ENCODE results near the gene DHDDS. TPM values are rescaled to one million over a fixed set of nuclear protein-coding genes. Genes with fewer than 3 reads are reported as not detected.
A peak's percentile ranks its signal among the peaks of the same experiment; 100 is the strongest.
"Not testable (repeated sequence)": the region's sequence is repeated elsewhere in the genome, so short reads cannot be mapped to it uniquely, and the experiment has no call there.

The DHDDS gene, protein sequence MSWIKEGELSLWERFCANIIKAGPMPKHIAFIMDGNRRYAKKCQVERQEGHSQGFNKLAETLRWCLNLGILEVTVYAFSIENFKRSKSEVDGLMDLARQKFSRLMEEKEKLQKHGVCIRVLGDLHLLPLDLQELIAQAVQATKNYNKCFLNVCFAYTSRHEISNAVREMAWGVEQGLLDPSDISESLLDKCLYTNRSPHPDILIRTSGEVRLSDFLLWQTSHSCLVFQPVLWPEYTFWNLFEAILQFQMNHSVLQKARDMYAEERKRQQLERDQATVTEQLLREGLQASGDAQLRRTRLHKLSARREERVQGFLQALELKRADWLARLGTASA
- 17.2 TPM for total RNA-seq

DNA sequence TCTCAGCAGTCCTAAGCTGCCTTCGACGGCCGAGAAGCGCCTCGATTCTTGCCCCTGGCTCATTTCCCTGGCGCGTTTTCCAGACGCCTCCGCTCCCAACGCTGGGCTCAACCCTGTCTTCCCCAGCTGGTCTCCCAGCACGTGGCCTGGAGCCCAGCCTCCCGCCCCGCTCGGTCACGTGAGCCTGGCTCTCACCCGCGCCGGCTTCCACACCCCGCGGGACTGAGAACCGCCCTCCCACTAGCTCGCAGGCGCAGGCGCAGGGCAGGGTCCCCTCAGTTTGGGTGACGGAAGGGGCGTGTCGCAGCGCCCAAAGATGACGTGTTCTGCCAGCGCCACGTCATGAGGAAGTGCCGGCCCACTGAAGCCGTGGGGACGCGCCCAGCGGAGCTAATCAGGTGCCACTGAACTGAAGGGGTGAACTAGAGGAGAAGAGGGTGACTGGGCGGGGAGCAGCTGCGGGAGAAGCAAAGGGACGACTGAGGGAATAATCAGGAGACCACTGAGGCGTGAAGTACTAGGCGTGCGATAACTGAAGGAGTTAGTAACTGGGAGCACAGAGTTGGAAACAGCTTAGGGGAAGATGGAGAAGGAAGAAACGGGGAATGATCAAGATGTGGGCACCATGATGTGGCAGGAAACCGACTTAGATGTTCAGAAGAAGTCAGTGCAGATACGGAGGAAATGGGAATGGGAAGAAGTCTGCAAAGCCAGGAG, at the start of gene DHDDS:
DHDDS (plus strand) TSS at position 343 of the 717 bp plus-strand sequence. CDS start 625 bp downstream, outside the sequence.
- H3K4me3 ChIP-seq (ENCODE audit: low read length) = peak within 1 kb of the TSS; percentile 47
- H3K27me3 ChIP-seq (ENCODE audit: insufficient read depth, low read length) = no peaks in the 10 kb centered on the region
- peaks cover 27% of the 10 kb centered on the region for H3K4me1 ChIP-seq (ENCODE audit: insufficient read depth, low read length)
- H3K9me3 ChIP-seq (ENCODE audit: low read depth, low read length) = no peaks in the 10 kb centered on the region

DNA sequence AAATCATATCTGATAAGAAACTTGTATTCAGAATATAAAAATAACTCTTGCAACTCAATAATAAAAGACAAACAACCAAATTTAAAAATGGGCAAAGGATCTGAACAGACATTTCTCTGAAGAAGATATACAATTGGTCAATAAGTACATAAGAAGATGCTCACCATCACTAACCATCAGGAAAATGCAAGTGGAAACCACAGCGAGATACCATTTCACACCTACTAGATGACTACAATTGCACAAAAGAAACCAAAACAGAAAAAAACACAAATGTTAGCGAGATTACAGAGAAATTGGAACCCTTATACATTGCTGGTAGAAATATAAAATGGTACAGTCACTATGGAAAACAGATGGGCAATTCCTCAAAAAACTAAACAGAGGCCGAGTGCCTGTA, 48.0 kb upstream of the DHDDS start:
- H3K4me1 ChIP-seq (ENCODE audit: insufficient read depth, low read length) = peaks cover 33% of the 10 kb centered on the region
- H3K9me3 ChIP-seq (ENCODE audit: low read depth, low read length) = no peaks in the 10 kb centered on the region
- no peak overlapping the region for H3K4me3 ChIP-seq (ENCODE audit: low read length)
- H3K27me3 ChIP-seq (ENCODE audit: insufficient read depth, low read length) = no peaks in the 10 kb centered on the region

DNA sequence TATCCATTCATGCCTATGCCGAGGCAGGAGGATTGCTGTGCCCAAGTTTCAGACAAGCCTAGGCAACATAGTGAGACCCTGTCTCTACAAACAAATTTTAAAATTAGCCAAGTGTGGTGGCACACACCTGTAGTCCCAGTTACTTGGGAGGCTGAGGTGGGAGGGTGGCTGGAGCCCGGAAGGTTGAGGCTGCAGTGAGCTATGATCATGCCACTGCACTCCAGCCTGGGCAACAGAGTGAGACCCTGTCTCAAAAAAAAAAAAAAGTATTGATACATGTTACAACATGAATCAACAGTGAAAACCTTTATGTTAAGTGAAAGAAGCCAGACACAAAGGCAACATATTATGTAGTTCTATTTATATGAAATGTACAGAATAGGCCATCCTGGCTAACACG, 47.1 kb upstream of the DHDDS start:
- peaks cover 26% of the 10 kb centered on the region for H3K4me1 ChIP-seq (ENCODE audit: insufficient read depth, low read length)

DNA sequence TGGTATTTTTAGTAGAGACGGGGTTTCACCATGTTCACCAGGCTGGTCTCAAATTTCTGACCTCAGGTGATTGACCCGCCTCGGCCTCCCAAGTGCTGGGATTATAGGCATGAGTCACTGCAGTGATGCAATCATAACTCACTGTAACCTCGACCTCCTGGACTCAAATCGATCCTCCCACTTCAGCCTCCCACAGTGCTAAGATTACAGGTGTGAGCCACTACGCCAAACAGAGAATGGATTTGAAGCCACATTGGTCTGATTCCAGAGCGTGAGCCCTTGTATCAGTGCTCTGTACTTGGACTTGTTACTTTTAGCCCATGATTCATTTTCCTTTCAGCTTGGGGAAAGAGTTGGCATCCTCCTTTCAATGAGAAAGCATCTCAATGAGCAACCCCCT, 44.7 kb upstream of the DHDDS start:
- Histone ChIP-seq H3K9me3 (ENCODE audit: low read depth, low read length) (no peaks in the 10 kb centered on the region), H3K27me3 (ENCODE audit: insufficient read depth, low read length) (no peaks in the 10 kb centered on the region), H3K4me1 (ENCODE audit: insufficient read depth, low read length) (peaks cover 26% of the 10 kb centered on the region), H3K4me3 (ENCODE audit: low read length) (no peak overlapping the region)

More for the DNA sequence above, 47.1 kb upstream of the DHDDS start:
- not testable (repeated sequence) for H3K4me3 ChIP-seq (ENCODE audit: low read length); H3K27me3 ChIP-seq (ENCODE audit: insufficient read depth, low read length); H3K9me3 ChIP-seq (ENCODE audit: low read depth, low read length)

DNA sequence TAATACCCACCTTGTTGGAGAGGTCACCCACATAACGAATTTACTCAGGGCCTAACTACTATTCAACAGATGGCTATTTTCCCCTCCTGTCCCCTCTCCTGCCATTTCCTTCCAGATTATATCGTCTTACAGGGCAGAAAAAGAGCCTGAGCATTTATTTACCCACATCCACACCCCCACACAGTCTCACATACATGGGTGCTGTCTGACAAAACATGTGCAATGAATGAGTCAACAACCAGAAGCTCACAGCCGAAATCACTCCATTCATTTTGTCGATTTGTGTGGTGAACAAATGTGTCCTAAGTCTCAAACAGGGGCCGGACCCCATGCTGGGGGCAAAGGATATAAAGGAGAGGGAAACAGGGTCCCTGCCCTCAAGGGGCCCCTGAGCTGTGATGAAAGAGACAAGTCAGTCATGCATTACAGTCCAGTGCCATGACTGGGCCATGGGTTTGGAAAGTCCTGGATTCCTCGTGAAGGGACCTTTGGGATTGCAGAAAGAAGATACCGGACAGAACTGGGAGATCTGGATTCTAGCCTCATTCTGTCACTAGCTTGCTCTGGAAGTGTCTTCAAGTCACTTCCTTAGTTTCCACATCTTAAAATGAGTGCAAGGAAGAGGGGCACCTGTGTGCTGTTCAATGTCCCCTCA, 43.2 kb upstream of the DHDDS start:
- Histone ChIP-seq H3K4me1 (ENCODE audit: insufficient read depth, low read length) (peaks cover 21% of the 10 kb centered on the region), H3K4me3 (ENCODE audit: low read length) (no peak overlapping the region), H3K27me3 (ENCODE audit: insufficient read depth, low read length) (no peaks in the 10 kb centered on the region), H3K9me3 (ENCODE audit: low read depth, low read length) (no peaks in the 10 kb centered on the region)

DNA sequence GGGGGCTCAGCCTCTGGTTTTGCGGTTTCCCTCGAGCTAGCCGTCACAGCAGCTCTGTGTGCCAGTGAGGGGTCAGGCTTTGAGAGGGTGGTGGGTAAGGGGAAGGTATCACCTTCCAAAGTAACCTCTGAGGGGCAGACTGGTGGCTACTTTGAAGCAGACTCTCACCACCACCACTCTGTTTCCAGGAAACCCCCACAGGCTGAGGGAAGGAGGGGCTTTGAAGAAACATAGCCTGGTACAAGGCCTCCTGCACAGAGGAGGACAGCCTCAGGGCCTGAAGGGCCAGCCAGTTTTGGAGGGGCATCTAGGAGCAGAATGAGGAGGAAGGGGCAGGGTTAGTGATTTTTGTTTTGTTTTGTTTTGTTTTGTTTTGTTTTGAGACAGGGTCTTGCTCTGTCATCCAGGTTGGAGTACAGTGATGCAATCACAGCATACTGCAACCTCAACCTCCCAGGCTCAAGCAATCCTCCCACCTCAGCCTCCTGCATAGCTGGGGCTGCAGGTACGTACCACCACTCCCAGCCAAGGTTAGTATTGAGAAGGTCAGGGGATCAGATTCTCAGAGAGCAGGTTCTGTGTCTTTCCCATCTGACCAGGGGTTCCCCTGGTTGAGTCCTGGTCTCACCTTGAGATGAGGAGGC, 42.4 kb upstream of the DHDDS start:
- Histone ChIP-seq H3K9me3 (ENCODE audit: low read depth, low read length) (no peaks in the 10 kb centered on the region), H3K4me1 (ENCODE audit: insufficient read depth, low read length) (peaks cover 15% of the 10 kb centered on the region), H3K4me3 (ENCODE audit: low read length) (no peak overlapping the region), H3K27me3 (ENCODE audit: insufficient read depth, low read length) (no peaks in the 10 kb centered on the region)

DNA sequence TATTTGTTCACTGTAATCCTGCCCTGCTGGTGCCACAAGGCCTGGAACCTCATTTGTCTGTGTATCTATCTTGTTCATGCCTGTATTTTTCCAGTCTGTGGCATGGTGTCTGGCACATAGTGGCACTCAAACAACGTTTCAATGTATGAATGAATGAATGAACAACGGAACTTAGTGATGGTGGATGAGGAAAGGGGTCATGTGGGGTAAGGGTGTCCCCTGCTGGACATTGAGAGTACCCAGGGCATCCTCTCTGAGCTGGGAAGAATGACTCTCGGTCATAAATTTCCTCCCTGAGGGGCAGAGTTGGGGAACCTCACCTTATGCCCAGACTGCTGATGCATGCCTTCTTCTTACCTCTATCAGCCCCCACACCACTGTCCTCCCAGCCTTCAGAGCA, 40.7 kb upstream of the DHDDS start:
- no peaks in the 10 kb centered on the region for H3K9me3 ChIP-seq (ENCODE audit: low read depth, low read length)
- H3K4me3 ChIP-seq (ENCODE audit: low read length) = no peak overlapping the region
- H3K4me1 ChIP-seq (ENCODE audit: insufficient read depth, low read length) = no peaks in the 10 kb centered on the region

DNA sequence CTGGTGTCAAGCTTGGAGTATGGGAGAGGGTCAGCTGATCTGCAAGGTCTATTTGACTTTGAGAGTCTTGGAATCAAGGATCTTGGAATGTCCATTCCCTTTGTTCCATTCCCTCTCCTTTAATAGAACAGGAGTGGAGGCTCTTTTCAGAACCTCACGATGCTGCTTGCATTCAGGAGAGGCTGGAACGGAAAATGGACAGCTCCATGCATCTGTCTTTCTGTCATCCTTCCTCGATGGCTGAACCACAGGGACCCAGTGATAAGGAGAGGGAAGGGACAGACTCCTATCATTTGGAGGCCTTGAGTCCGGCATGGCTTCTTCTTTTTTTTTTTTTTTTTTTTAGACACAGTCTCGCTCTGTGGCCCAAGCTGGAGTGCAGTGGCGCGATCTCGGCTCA, 36.4 kb upstream of the DHDDS start:
- H3K27me3 ChIP-seq (ENCODE audit: insufficient read depth, low read length) = no peaks in the 10 kb centered on the region
- no peak overlapping the region for H3K4me3 ChIP-seq (ENCODE audit: low read length)
- H3K9me3 ChIP-seq (ENCODE audit: low read depth, low read length) = no peaks in the 10 kb centered on the region
- H3K4me1 ChIP-seq (ENCODE audit: insufficient read depth, low read length) = no peaks in the 10 kb centered on the region

More for the DNA sequence above, 40.7 kb upstream of the DHDDS start:
- no peaks in the 10 kb centered on the region for H3K27me3 ChIP-seq (ENCODE audit: insufficient read depth, low read length)

DNA sequence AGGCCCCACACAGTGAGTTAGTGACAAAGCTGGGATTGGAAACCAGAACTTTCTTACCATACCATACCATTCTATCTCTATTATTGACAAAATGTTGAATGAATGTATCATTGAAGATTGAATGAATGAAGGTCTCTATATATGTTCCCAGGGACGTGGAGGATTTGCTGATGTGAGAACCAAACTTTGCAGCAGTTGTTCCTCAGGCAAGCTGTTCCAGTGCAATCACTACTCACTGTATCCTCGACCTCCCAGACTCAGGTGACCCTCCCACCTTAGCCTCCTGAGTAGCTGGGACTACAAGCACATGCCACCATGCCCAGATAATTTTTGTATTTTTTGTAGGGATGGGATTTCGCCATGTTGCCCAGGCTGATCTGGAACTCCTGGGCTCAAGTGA, 33.1 kb upstream of the DHDDS start:
- Histone ChIP-seq H3K27me3 (ENCODE audit: insufficient read depth, low read length) (peaks cover 6% of the 10 kb centered on the region), H3K4me3 (ENCODE audit: low read length) (no peak overlapping the region), H3K9me3 (ENCODE audit: low read depth, low read length) (no peaks in the 10 kb centered on the region), H3K4me1 (ENCODE audit: insufficient read depth, low read length) (no peaks in the 10 kb centered on the region)

DNA sequence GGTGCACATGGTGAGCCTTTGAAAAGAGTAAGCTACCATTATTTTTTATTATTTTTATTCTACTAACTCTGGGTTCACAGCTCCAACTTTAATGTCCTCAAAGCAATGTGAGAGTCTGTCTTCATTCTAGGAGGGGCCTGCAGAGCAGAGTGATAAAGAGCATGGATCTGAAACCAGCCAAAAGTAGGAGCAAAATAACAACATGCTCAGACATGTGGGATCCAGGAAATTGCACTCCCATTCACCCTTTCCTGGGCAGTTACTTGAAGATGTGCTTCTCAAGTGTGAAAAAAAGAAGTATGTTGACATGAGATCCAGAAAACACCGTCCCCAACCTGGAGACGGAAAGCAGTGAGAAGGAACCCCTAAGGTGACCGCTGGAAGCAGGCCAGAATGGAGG, 30.2 kb upstream of the DHDDS start:
- H3K4me1 ChIP-seq (ENCODE audit: insufficient read depth, low read length) = no peaks in the 10 kb centered on the region
- no peaks in the 10 kb centered on the region for H3K9me3 ChIP-seq (ENCODE audit: low read depth, low read length)
- no peak overlapping the region for H3K4me3 ChIP-seq (ENCODE audit: low read length)
- peaks cover 8% of the 10 kb centered on the region for H3K27me3 ChIP-seq (ENCODE audit: insufficient read depth, low read length)

DNA sequence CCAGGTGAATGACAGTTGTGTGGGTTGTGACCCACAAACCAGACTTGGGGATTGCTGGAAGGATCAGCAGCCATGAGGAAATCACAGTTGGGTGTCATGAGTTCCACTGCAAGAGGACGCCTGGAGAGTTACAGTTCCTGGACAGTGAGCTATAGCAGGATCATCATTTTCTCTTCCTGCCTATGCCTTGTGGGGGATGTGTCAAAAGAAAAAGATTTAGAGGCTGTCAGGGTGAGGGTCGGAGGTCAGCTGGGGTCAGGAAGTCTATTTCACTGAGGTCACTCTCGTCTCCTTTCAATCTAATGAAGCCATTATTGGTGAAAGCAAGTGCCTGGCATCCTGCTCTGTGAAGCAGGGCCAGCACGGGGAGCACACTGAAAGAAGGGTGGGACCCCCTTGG, 28.5 kb upstream of the DHDDS start:
- peaks cover 9% of the 10 kb centered on the region for H3K27me3 ChIP-seq (ENCODE audit: insufficient read depth, low read length)
- peaks cover under 1% of the 10 kb centered on the region for H3K4me1 ChIP-seq (ENCODE audit: insufficient read depth, low read length)
- H3K9me3 ChIP-seq (ENCODE audit: low read depth, low read length) = no peaks in the 10 kb centered on the region
- H3K4me3 ChIP-seq (ENCODE audit: low read length) = no peak overlapping the region

DNA sequence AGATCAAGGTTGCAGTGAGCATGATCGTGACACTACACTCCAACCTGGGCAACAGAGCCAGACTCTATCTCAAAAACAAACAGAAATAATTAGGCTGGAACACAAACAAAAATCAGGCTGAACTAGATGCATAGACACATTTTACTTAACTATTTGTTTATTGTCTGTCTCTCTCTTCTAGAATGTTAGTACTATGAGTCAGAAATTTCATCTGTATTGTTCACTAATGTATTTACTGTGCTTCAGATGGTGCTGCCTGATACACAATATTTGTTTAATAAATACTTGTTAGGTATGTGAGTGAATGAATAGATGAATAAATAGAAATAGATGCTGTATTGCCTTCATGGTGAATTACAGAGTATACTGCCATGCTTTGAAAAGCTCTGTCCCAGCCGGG, 27.5 kb upstream of the DHDDS start:
- Histone ChIP-seq H3K27me3 (ENCODE audit: insufficient read depth, low read length) (peaks cover 19% of the 10 kb centered on the region), H3K9me3 (ENCODE audit: low read depth, low read length) (no peaks in the 10 kb centered on the region), H3K4me1 (ENCODE audit: insufficient read depth, low read length) (peaks cover 10% of the 10 kb centered on the region), H3K4me3 (ENCODE audit: low read length) (no peak overlapping the region)

DNA sequence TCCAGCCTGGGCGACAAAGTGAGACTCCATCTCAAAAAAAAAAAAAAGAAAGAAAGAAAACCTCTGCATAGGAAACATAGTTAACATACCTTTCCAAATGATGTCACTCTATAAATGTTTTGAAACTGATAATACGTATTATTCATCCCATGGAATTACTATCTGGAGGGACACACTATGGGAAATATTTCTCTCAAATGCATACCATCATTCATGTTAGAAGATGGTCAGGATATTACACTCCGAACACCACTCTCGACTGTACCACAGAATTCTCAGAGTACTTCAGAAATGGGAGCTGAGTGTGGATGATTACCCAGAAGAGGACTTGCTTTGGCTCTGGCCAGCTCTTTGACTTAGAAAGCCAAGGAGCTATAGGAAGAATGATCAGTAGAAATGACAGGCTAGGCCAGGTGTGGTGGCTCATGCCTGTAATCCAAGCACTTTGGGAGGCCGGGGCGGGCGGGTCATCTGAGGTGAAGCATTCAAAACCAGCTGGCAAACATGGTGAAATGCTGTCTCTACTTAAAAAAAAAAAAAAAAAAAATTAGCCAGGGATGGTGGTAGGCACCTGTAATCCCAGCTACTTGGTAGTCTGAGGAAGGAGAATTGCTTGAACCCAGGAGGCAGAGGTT, 26.7 kb upstream of the DHDDS start:
- Histone ChIP-seq H3K27me3 (ENCODE audit: insufficient read depth, low read length) (peaks cover 22% of the 10 kb centered on the region), H3K9me3 (ENCODE audit: low read depth, low read length) (no peaks in the 10 kb centered on the region), H3K4me3 (ENCODE audit: low read length) (no peak overlapping the region), H3K4me1 (ENCODE audit: insufficient read depth, low read length) (peaks cover 13% of the 10 kb centered on the region)

DNA sequence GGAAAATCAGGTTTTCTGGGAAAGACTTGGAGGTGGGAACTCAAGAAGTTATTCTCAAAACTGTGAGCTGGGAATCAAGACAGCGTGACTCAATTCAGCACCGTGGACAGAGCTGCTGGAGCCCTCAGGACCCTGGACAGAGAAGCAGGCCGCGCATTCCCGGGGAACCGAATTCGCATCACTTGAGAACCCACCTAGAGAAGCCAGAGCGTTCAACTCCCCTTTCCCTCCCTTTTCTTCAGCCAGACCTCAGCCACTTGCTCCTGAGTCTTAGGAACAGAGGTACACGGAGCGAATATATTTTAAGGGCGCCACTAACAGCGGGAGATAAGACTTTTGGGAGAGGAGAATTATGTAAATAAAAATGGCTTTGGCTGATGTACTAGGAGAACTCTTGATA, 23.5 kb upstream of the DHDDS start:
- H3K4me3 ChIP-seq (ENCODE audit: low read length) = no peak overlapping the region
- peaks cover 50% of the 10 kb centered on the region for H3K27me3 ChIP-seq (ENCODE audit: insufficient read depth, low read length)
- H3K4me1 ChIP-seq (ENCODE audit: insufficient read depth, low read length) = peaks cover 13% of the 10 kb centered on the region
- H3K9me3 ChIP-seq (ENCODE audit: low read depth, low read length) = no peaks in the 10 kb centered on the region
